Left renal cortex interstitium (tissue), 4 donors: ENCODE data around the gene PTS. TPM values are rescaled to one million over a fixed set of nuclear protein-coding genes. Genes with fewer than 3 reads are reported as not detected.

Experiments
- DNase-seq, 4 donors: peaks; one replicate each; pipeline ENCODE4 v3.0.0-alpha.2; 2013; ENCODE audit warnings: low read depth in 4 of 4, low spot score in 2 of 4, missing footprints in 1 of 4
- polyA plus RNA-seq, 4 donors: library from polyadenylated mRNA; unstranded; fragments of 120-200 nt; gene quantifications; one replicate each; pipeline ENCODE4 v1.2.1, GENCODE V29; 2013; ENCODE audit not compliant: insufficient read length in 4 of 4

PTS gene
- polyA plus RNA-seq, 4 donors = 46.6 to 65.6 (median 54.4) TPM

DNA sequence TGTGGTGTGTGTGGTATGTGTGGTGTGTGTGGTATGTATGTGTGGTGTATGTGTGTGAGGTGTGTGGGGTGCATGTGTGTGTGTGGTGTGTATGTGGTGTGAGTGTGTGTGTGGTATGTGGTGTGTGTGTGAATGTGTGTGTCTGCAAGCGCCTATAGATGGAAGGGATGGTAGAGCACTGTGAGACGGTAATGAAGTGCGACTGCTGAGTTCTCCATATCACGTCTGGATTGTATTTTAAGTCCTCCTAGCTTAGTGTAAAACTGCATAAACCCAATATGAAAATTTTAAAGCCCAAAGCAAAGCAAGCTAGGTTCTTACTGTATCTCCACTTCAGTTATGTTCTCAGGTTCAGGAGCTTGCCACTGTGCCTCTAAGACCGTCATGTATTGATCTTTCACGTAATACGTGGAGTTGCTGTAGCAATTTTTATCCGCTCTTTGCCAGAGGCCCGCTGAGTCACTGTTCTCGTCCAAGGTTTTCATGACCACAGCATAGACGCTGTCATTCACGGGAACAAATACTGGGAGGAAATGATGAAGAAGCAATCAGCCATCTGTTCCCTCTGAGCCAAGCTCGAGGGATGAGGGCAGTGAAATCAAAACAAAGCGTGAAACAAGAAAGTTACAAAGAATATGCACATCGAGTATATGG lies 29.0 kb downstream of the PTS start:
- no peak for DNase-seq

DNA sequence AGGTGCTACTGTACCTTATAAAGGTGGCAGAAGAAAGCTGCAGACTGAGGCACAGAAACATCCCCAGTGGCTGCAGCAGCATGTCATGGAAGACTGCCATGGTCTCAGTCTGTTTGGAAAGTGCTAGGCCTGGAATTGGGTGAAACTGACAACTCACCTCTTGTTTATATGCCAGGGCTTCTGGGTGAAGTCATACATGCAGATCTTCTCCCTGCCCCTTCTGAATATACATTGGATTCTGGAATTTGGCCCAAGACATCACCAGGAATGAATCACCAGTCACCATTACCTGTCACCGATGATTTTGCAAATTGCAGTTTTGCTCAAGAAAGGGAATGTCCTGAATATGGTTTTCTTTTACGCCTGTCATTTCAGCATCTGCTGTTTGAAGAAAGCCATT lies 34.3 kb downstream of the PTS start, which contains the start of gene PLET1:
Gene PLET1 (minus strand): TSS at position 371 of the 400 bp plus-strand sequence. CDS start 271 bp downstream, at position 100.
- DNase-seq = no peak

GRCh38 chr11:112265659-112266409 lies 39.6 kb downstream of the PTS start:
- no peak for DNase-seq

GRCh38 chr11:112266410-112266778 lies 40.2 kb downstream of the PTS start:
- no peak for DNase-seq

GRCh38 chr11:112267188-112267591 lies 41.0 kb downstream of the PTS start:
- DNase-seq = no peak

DNA sequence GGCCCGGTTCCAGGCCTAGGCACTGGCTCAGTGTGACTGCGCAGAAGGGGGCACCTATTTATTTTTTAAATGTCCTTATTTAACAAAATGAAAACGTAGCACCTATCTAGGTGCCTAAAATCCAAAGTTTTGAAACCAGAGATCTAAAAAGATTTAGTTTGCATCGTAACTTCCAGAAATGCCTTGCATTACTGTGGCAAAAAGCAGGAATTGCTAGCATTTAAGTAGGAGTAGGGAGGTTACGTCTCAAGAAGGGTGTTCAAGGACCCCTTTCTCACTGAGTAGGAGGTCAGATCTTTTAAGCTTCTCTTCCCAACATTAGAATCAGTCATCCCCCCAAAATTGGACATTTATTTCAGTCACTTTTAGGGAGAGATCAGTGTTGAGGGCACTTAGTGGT lies 42.2 kb downstream of the PTS start:
- DNase-seq = no peak

GRCh38 chr11:112269139-112269538 lies 42.9 kb downstream of the PTS start:
- no peak for DNase-seq

- DNase-seq = no peak
These were observed 44.4 kb downstream of the PTS start for GRCh38 chr11:112270551-112271180.

- no peak for DNase-seq
These were observed 45.0 kb downstream of the PTS start for GRCh38 chr11:112271242-112271641.

GRCh38 chr11:112273066-112273465 lies 46.8 kb downstream of the PTS start:
- no peak for DNase-seq

GRCh38 chr11:112274007-112274783 lies 48.0 kb downstream of the PTS start:
- no peak for DNase-seq

GRCh38 chr11:112277029-112277428 lies 50.8 kb downstream of the PTS start:
- DNase-seq = no peak

DNA sequence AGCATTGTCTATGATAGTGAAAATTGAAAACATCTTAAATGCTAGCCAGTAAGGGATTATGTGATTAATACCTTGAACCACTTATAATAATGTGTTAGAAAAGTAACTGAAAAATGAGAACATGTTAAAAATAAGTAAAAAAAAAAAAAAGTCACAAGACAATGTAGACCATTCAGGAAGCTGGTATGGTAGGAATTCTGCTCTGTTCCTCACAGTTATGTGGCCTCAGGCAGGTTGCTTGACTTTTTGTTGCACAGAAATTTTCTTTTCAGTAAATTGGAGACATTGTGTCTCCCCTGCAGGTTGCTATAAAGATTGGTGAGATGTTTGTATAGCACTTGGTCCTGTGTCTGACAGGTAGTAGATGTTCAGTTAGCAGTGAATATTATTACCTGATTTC lies 51.7 kb downstream of the PTS start:
- no peak for DNase-seq

DNA sequence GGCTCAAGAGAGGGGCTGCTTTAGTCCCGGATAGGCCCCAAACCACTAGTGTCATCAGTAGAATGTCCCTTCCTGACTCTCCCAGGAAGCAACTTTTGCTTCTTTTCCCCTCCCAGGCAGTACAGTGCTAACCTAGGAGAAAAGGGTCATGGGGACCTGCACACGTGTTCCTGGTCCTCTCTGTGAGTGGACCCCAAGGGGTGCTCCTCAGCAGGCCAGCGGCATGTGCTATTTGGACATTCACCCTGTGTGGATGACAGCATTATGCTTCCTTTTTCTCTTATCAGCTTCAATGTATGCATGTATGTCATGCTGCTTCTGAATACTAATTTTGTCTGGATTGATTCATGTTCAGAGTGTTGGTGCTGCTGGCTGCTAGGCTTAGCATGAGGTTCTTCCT lies 52.6 kb downstream of the PTS start:
- DNase-seq = no peak

DNA sequence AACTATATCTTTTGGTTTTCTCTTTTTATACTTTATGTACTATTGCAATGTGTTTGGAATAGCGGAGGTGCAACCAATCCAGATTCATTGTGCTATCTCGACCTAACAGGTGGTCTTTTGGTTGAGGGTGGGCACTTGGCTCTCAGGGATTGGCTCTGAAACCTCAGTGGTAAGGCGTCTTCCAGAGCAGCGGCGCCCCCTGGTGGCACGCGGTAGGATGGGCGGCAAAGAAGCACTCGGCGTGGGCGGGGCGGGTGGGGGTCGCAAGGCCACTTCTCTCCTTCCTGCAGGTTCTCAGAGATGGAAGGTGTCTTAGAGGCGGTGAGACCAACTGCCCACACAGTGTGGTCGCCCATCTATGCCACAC lies 53.7 kb downstream of the PTS start:
- peak in 2 of 4 donors; percentile 26 to 28 for DNase-seq

GRCh38 chr11:112280268-112281126 lies 54.3 kb downstream of the PTS start:
- DNase-seq = peak; percentile 41 to 76 (median 64)

- DNase-seq = no peak
These were observed 55.5 kb downstream of the PTS start for GRCh38 chr11:112281726-112282125.
